ENCODE measurements around the gene TVP23C. TPM values are rescaled to one million over a fixed set of nuclear protein-coding genes. Genes with fewer than 3 reads are reported as not detected.
"Not testable (repeated sequence)": the region's sequence is repeated elsewhere in the genome, so short reads cannot be mapped to it uniquely, and the experiment has no call there.

Gene TVP23C
- 8.5 and 10.8 TPM in 2 replicates for total RNA-seq (2014; rRNA removed)
- 5.5 TPM for polyA plus RNA-seq (2012)

DNA sequence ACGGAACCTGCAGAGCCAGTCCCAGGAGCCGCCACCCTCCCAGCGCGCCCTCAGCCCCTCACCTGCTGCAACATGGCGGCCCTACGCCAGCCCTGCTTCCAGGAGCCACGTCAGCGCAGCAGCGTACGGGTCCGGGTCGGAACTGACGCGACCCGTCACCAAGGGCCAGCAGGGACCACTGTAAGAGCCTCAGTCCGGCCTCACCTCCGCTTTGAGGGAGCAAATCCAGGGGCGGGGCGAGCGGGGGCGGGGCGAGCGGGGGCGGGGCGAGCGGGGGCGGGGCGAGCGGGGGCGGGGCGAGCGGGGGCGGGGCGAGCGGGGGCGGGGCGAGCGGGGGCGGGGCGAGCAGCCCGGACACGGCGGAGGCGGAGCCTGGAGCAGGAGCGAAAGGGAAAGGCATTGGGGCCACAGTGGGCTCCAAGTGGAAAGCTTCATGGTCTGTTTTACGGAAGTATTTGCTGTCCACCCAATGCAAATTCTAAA lies at the start of gene TVP23C:
Gene TVP23C (minus strand): TSS at position 109 of the 483 bp plus-strand sequence. CDS start 35 bp downstream, at position 74.
- DNase-seq (ENCODE audit: low read depth) = peak; percentile 74

GRCh38 chr17:15592960-15593359 lies 29.7 kb upstream of the TVP23C start:
- not testable (repeated sequence) for DNase-seq (ENCODE audit: low read depth)

- DNase-seq (ENCODE audit: low read depth) = not testable (repeated sequence)
These were observed 28.7 kb upstream of the TVP23C start for GRCh38 chr17:15591986-15592385.

GRCh38 chr17:15590844-15591243 lies 27.6 kb upstream of the TVP23C start:
- DNase-seq (ENCODE audit: low read depth) = not testable (repeated sequence)

GRCh38 chr17:15589544-15590536 lies 26.6 kb upstream of the TVP23C start:
- not testable (repeated sequence) for DNase-seq (ENCODE audit: low read depth)

DNA sequence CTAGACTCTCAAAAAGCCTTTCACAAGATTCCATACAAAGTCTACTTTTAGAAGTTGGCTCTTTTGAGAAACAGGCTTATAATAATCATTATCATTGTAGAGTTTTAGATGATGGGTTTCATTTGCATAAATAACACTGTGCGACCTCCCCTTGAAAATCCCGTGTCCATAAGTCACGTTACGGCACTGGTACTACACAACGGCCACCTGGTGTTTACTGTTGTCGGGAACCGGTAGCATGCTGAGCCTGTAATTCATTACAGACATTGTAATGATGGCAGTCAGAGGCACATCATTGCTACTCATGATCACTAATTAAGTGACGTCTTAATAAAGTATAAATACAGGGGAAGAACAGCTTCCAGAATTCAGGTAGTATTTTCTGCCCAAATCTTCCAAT lies 24.7 kb upstream of the TVP23C start:
- DNase-seq (ENCODE audit: low read depth) = not testable (repeated sequence)

DNA sequence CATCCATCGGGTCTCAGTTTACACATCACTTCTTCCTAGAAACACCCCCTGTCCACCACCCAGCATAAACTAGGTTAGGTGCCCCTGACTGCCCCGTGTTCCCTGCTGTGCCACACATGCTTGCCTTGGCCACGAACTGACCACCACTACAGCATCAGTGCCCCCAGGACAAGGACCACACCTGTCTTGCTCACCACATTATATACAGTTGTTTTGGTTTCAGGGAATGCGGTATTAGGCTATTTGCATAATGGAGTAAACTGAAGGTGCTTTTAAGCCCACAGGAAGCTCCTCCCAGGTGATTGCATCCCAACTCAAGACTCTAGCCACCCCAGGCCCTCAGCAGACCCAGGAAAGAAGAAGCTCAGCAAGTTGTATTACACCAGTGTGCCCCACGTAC lies 20.0 kb upstream of the TVP23C start:
- not testable (repeated sequence) for DNase-seq (ENCODE audit: low read depth)

GRCh38 chr17:15581462-15581861 lies 18.2 kb upstream of the TVP23C start:
- DNase-seq (ENCODE audit: low read depth) = not testable (repeated sequence)

DNA sequence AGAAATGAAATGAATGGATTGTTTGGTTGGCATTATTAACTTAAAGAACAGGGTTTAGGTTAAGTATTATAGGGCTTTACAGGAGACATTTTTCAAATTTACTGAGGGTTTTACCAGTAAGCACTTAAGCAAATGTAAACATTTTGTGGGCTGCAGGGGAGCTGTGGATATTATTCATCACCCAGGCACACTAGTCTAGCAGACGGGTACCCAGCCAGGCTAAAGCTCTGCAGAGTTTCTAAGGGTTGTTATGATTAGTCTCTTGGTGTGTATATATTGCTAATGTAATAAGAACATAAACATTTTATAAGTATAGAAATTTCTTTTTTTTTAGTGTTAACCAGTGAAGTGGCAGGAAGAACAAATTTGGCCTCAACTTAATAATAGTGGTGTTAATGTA lies 13.6 kb upstream of the TVP23C start:
- DNase-seq (ENCODE audit: low read depth) = not testable (repeated sequence)

GRCh38 chr17:15574660-15575059 lies 11.4 kb upstream of the TVP23C start:
- DNase-seq (ENCODE audit: low read depth) = not testable (repeated sequence)

- DNase-seq (ENCODE audit: low read depth) = peak; percentile 4
These were observed 10.6 kb upstream of the TVP23C start for GRCh38 chr17:15573870-15574269.

- not testable (repeated sequence) for DNase-seq (ENCODE audit: low read depth)
These were observed 489 bp downstream of the TVP23C start for GRCh38 chr17:15562613-15563374.

DNA sequence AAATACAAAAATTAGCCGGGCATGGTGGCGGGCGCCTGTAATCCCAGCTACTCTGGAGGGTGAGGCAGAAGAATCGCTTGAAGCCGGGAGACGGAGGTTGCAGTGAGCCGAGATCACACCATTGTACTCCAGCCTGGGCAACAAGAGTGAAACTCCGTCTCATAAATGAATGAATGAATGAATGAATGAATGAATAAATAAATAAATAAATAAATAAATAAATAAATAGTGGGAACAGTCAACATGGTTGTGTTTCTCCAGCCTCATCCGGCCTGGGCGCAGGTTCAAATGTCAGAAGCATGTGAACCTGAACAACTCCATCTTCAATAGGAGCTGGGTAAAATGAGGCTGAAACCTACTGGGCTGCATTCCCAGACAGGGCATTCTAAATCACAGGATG lies 1.8 kb downstream of the TVP23C start:
- DNase-seq (ENCODE audit: low read depth) = not testable (repeated sequence)

GRCh38 chr17:15558403-15559105 lies 4.7 kb downstream of the TVP23C start:
- not testable (repeated sequence) for DNase-seq (ENCODE audit: low read depth)

DNA sequence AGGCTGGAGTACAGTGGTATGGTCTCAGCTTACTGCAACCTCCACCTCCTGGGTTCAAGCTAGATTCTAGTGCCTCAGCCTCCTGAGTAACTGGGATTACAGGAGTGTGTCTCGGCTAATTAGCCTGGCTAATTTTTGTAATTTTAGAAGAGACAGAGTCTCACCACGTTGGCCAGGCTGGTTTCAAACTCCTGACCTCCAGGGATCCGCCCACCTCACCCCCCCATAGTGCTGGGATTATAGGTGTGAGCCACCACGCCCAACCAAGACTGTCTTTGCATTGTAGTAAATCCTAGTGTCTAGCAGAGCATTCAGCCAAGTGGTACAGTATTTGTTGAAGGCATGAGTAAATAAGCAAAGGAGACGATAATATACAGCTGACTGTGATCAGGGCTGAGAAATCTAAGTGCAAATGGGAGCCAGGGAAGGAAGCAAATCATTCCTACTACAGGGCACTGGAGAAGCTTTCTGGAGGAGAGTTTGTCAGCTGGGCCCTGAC lies 5.9 kb downstream of the TVP23C start:
- not testable (repeated sequence) for DNase-seq (ENCODE audit: low read depth)

DNA sequence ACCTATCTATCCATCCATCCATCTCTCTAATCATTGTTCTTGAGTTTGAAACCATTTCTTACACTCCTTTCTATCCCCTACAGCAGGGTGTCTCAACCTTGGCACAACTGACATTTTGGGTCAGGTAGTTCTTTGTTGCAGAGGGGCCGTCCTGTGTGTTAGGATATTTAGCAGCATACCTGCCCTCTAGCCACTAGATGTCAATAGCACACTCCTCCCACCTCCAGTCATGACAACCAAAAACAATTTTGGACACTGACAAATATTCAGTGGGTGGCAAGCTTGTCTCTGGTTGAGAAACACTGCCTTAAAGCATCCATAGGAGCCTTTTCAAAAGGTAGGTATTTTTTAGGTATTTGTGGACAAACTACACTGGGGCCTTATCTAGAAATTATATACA lies 10.4 kb downstream of the TVP23C start:
- not testable (repeated sequence) for DNase-seq (ENCODE audit: low read depth)

DNA sequence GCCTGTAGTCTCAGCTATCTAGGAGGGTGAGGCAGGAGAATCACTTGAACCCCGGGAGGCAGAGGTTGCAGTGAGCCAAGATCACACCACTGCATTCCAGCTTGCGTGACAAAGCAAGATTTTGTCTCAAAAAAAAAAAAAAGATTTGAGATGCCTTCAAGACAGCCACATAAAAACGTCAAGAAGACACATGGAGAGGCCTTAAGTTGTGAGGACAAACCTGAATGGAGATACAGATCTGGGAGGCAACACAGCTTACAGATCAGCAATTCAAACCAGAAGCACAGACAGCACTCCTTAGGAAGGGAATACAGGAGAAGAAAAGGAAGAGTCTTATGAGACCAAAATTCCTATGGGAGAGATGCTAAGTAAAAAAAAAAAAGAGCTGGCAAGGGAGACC lies 13.7 kb downstream of the TVP23C start:
- DNase-seq (ENCODE audit: low read depth) = not testable (repeated sequence)

DNA sequence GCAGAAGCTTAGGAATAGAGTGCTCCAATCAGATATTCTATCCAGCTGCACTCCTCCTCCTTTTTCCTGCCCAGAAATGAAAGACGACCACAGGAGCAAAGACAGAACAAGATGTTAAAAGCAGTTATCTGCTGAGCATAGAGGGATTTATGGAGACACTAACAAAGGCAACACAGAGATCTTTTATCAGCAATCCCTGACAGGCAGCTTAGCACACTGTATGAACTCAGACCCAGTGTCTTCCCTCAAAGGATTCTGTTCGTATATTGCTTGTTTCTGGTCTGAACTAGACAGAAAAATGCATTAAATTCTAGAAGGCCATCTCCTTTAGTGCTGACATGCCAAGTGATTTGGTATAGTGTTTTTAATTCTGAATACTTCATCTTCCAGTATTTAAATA lies 16.7 kb downstream of the TVP23C start:
- not testable (repeated sequence) for DNase-seq (ENCODE audit: low read depth)

- DNase-seq (ENCODE audit: low read depth) = not testable (repeated sequence)
These were observed 22.7 kb downstream of the TVP23C start for GRCh38 chr17:15540371-15541219.

DNA sequence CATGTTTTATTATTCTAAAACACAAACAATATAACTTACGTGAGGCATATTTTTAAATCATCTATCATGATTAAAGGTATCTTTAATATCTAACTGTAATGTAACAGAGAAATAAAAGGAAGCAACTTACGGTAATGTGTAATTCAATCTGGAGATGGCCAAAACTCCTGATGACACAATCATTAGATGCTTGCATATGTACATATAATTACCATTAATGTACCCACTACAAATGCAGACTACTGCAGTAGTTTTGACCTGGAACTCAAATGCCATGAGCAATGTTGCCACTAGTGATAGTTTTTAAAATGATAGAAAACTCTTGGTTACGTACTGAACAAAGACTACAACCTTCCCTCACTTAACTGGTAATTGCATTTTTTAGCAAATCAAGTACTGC lies 30.2 kb downstream of the TVP23C start:
- not testable (repeated sequence) for DNase-seq (ENCODE audit: low read depth)
